ENCODE measurements around the gene CDK14. TPM values are rescaled to one million over a fixed set of nuclear protein-coding genes. Genes with fewer than 3 reads are reported as not detected.

Gene CDK14
- total RNA-seq, 1 donor from 2014 or later = 52.3 TPM

GRCh38 chr7:91067242-91067641 lies 471.1 kb downstream of the CDK14 start:
- no peaks in the 10 kb centered on the region for H3K36me3 ChIP-seq
- H3K27me3 ChIP-seq = no peaks in the 10 kb centered on the region
- no peak overlapping the region for H3K4me3 ChIP-seq
- Mint-ChIP-seq H3K4me1 (peaks cover 9% of the 10 kb centered on the region), H3K27ac (no peak overlapping the region), H3K9me3 (peaks cover 2% of the 10 kb centered on the region), H3K4me3 (no peak overlapping the region), H3K36me3 (peaks cover 14% of the 10 kb centered on the region), H3K27me3 (ENCODE audit: insufficient read depth, low read depth) (no peaks in the 10 kb centered on the region)
- H3K4me2 ChIP-seq = no peak overlapping the region
- H3K27ac ChIP-seq = no peak overlapping the region
- no peak for TF ChIP-seq EZH2phosphoT487 (IDR thresholded peaks at IDR 0.05)
- TF ChIP-seq EZH2 (IDR thresholded peaks at IDR 0.05) = no peak
- no peak for TF ChIP-seq CTCF (IDR thresholded peaks at IDR 0.05)
- no peaks in the 10 kb centered on the region for H3K9me3 ChIP-seq (ENCODE audit: low read depth)
- no peaks in the 10 kb centered on the region for H3K79me2 ChIP-seq (ENCODE audit: low read depth)
- DNase-seq (ENCODE audit: low spot score) = no peak
- H4K20me1 ChIP-seq (ENCODE audit: low read depth) = no peaks in the 10 kb centered on the region
- no peaks in the 10 kb centered on the region for H3F3A ChIP-seq (ENCODE audit: low read depth)
- no peak overlapping the region for H3K9ac ChIP-seq
- no peak overlapping the region for H2AFZ ChIP-seq (replicated peaks)
- H3K4me1 ChIP-seq = peaks cover 10% of the 10 kb centered on the region

GRCh38 chr7:91068136-91068795 lies 472.1 kb downstream of the CDK14 start:
- peaks cover 7% of the 10 kb centered on the region for H3K9me3 Mint-ChIP-seq
- H3K27ac Mint-ChIP-seq = no peak overlapping the region

GRCh38 chr7:91069146-91069545 lies 473.0 kb downstream of the CDK14 start:
- Mint-ChIP-seq H3K9me3 (peaks cover 10% of the 10 kb centered on the region), H3K27me3 (ENCODE audit: insufficient read depth, low read depth) (no peaks in the 10 kb centered on the region), H3K27ac (no peak overlapping the region), H3K4me1 (peaks cover 9% of the 10 kb centered on the region), H3K4me3 (no peak overlapping the region), H3K36me3 (peaks cover 21% of the 10 kb centered on the region)
- no peak for DNase-seq (ENCODE audit: low spot score)
- Histone ChIP-seq H3K4me1 (peaks cover 12% of the 10 kb centered on the region), H3K79me2 (ENCODE audit: low read depth) (no peaks in the 10 kb centered on the region), H3K9me3 (ENCODE audit: low read depth) (no peaks in the 10 kb centered on the region), H3K4me3 (no peak overlapping the region), H3K4me2 (no peak overlapping the region), H4K20me1 (ENCODE audit: low read depth) (no peaks in the 10 kb centered on the region), H3K36me3 (no peaks in the 10 kb centered on the region), H3K27me3 (no peaks in the 10 kb centered on the region), H2AFZ (replicated peaks) (no peak overlapping the region), H3K9ac (no peak overlapping the region), H3K27ac (no peak overlapping the region), H3F3A (ENCODE audit: low read depth) (no peaks in the 10 kb centered on the region)
- TF ChIP-seq EZH2phosphoT487 (IDR thresholded peaks at IDR 0.05) (no peak), CTCF (IDR thresholded peaks at IDR 0.05) (no peak), EZH2 (IDR thresholded peaks at IDR 0.05) (no peak)

More at GRCh38 chr7:91068136-91068795, 472.1 kb downstream of the CDK14 start:
- Histone ChIP-seq H4K20me1 (ENCODE audit: low read depth) (no peaks in the 10 kb centered on the region), H3K9ac (no peak overlapping the region), H3K4me2 (no peak overlapping the region), H3K4me1 (peaks cover 10% of the 10 kb centered on the region), H3K79me2 (ENCODE audit: low read depth) (no peaks in the 10 kb centered on the region), H3F3A (ENCODE audit: low read depth) (no peaks in the 10 kb centered on the region), H3K4me3 (no peak overlapping the region), H3K36me3 (no peaks in the 10 kb centered on the region), H2AFZ (replicated peaks) (no peak overlapping the region), H3K27ac (no peak overlapping the region), H3K27me3 (no peaks in the 10 kb centered on the region), H3K9me3 (ENCODE audit: low read depth) (no peaks in the 10 kb centered on the region)
- TF ChIP-seq CTCF (IDR thresholded peaks at IDR 0.05) = no peak
- TF ChIP-seq EZH2phosphoT487 (IDR thresholded peaks at IDR 0.05) = no peak
- no peak for TF ChIP-seq EZH2 (IDR thresholded peaks at IDR 0.05)
- Mint-ChIP-seq H3K36me3 (peaks cover 18% of the 10 kb centered on the region), H3K27me3 (ENCODE audit: insufficient read depth, low read depth) (no peaks in the 10 kb centered on the region), H3K4me3 (no peak overlapping the region), H3K4me1 (peaks cover 9% of the 10 kb centered on the region)
- no peak for DNase-seq (ENCODE audit: low spot score)
